Naive thymus-derived CD4-positive, alpha-beta T cell (primary cell): ENCODE measurements around the gene GREM2. TPM values are rescaled to one million over a fixed set of nuclear protein-coding genes. Genes with fewer than 3 reads are reported as not detected.
A peak's percentile ranks its signal among the peaks of the same experiment; 100 is the strongest.

ENCODE experiments used
- ATAC-seq: fragments of 150-1000 bp; cut with Tn5 transposase; 2 replicates; pipeline ENCODE4 v1.10.0; 2021; ENCODE audit warnings: mild to moderate bottlenecking, moderate library complexity
- CTCF ChIA-PET: fragments of 350-600 bp; sonication (Branson Sonifier 250); formaldehyde crosslinking; loops from one replicate; lab custom pipeline; 2021; ENCODE audit warnings: antibody characterized with exemption; lab: Charles Lee
- POLR2A ChIA-PET: fragments of 350-600 bp; sonication (Branson Sonifier 250); formaldehyde crosslinking; loops from one replicate; lab custom pipeline; 2021; ENCODE audit warnings: antibody characterized with exemption, inconsistent platforms; lab: Charles Lee
- DNase-seq, 9 donors: peaks; one replicate each; pipeline versions ENCODE4 v3.0.0 to v3.0.0-alpha.2; 2020 to 2022; ENCODE audit warnings: mixed read lengths in 1 of 9
- H3K27ac ChIP-seq: one replicate; pipeline ENCODE4 v1.7.0; 2013; ENCODE audit warnings: mild to moderate bottlenecking, low read depth, low read length, moderate library complexity
- H3K27me3 ChIP-seq, 2 donors: one replicate each; pipeline ENCODE4 v1.7.0; 2013; ENCODE audit warnings: low read length in 2 of 2, mild to moderate bottlenecking in 2 of 2, moderate library complexity in 2 of 2; ENCODE audit not compliant: control insufficient read depth in 2 of 2, insufficient read depth in 2 of 2
- H3K36me3 ChIP-seq, 3 experiments: 1 replicate in 2 of 3; 2 replicates in 1 of 3; pipeline ENCODE4 v1.7.0; 2013; ENCODE audit warnings: low read length in 3 of 3, mild to moderate bottlenecking in 3 of 3, moderate library complexity in 1 of 3; ENCODE audit not compliant: insufficient read depth in 3 of 3, control insufficient read depth in 2 of 3
- H3K4me1 ChIP-seq, 2 donors: one replicate each; pipeline ENCODE4 v1.7.0; 2013; ENCODE audit warnings: low read length in 2 of 2, mild to moderate bottlenecking in 2 of 2, moderate library complexity in 1 of 2; ENCODE audit not compliant: control insufficient read depth in 2 of 2, insufficient read depth in 2 of 2
- H3K4me3 ChIP-seq: 2 replicates; pipeline ENCODE4 v1.7.0; 2013; ENCODE audit warnings: mild to moderate bottlenecking, low read length
- H3K9me3 ChIP-seq, 3 experiments: 1 replicate in 2 of 3; 2 replicates in 1 of 3; pipeline ENCODE4 v1.7.0; 2013; ENCODE audit warnings: low read length in 3 of 3; ENCODE audit not compliant: control insufficient read depth in 2 of 3
- H3K27ac Mint-ChIP-seq, 9 donors: one replicate each; pipeline ENCODE4 v1.8.0; 2020 to 2022; ENCODE audit warnings: mixed read lengths in 9 of 9, mild to moderate bottlenecking in 8 of 9, moderate library complexity in 5 of 9, inconsistent platforms in 2 of 9
- H3K27me3 Mint-ChIP-seq, 5 donors: one replicate each; pipeline ENCODE4 v1.8.0; 2021 to 2022; ENCODE audit warnings: mixed read lengths in 5 of 5, mild to moderate bottlenecking in 1 of 5
- H3K36me3 Mint-ChIP-seq, 5 donors: one replicate each; pipeline ENCODE4 v1.8.0; 2020 to 2022; ENCODE audit warnings: mixed read lengths in 5 of 5, mild to moderate bottlenecking in 3 of 5, inconsistent platforms in 1 of 5
- H3K4me1 Mint-ChIP-seq, 7 donors: one replicate each; pipeline ENCODE4 v1.8.0; 2020 to 2022; ENCODE audit warnings: mixed read lengths in 7 of 7, mild to moderate bottlenecking in 3 of 7, inconsistent platforms in 1 of 7
- H3K4me3 Mint-ChIP-seq, 10 donors: one replicate each; pipeline ENCODE4 v1.8.0; 2020 to 2022; ENCODE audit warnings: mild to moderate bottlenecking in 10 of 10, mixed read lengths in 10 of 10, moderate library complexity in 6 of 10, inconsistent platforms in 2 of 10
- H3K9me3 Mint-ChIP-seq, 11 donors: one replicate each; pipeline ENCODE4 v1.8.0; 2020 to 2022; ENCODE audit warnings: mixed read lengths in 11 of 11, mild to moderate bottlenecking in 4 of 11, inconsistent platforms in 1 of 11, moderate library complexity in 1 of 11
- intact Hi-C, 2 donors: fragments of 100-400 bp; cut with micrococcal nuclease; formaldehyde crosslinking; loops; one replicate each; pipeline ENCODE4 v1.15.1; 2023
- polyA plus RNA-seq, 2 donors: library from polyadenylated mRNA; unstranded; fragments of 300-500 nt; fragmentation: Illumina TruSeq; gene quantifications; one replicate each; pipeline ENCODE4 v1.2.3, GENCODE V29; 2021
- total RNA-seq, 6 experiments: library from RNA in 5 of 6; stranded (reverse) in 5 of 6; gene quantifications; 1 replicate in 5 of 6; 2 replicates in 1 of 6; pipeline ENCODE4 v1.2.3 and lab custom pipeline; 2021 to 2026

Gene GREM2
- 1 to 10 TPM in 2 of 5 experiments, under 1 TPM in 3; 0.31 to 5.2 (median 0.75) TPM for total RNA-seq
- under 1 TPM in 1 of 2 donors, not detected in 1; 0.05 TPM for polyA plus RNA-seq
- total RNA-seq (lab: John Stamatoyannopoulos, UW) = not detected

GRCh38 chr1:240611619-240612480 is at the start of gene GREM2:
TSS of gene GREM2 (minus strand) at chr1:240612155. CDS start at chr1:240493475, 118,680 bp downstream.
- H3K27ac ChIP-seq = peak within 1 kb of the TSS; percentile 11
- H3K4me1 ChIP-seq = peaks cover 11 to 16% of the 10 kb centered on the region in 2 donors
- POLR2A ChIA-PET = interaction anchor here (0.5 kb wide), 1 partner anchor 41 kb away, joined by 3 read pairs; no protein-coding TSS in a partner anchor
- Mint-ChIP-seq H3K27ac (peak within 1 kb of the TSS in 8 of 9 donors; percentile 32 to 87 (median 71)), H3K9me3 (peaks cover 0 to 3% (median 0%) of the 10 kb centered on the region in 11 donors), H3K27me3 (peaks cover 14 to 69% (median 45%) of the 10 kb centered on the region in 5 donors), H3K36me3 (no peaks in the 10 kb centered on the region), H3K4me3 (peak within 1 kb of the TSS; percentile 80 to 98 (median 89)), H3K4me1 (peaks cover 18 to 35% (median 29%) of the 10 kb centered on the region in 7 donors)
- ATAC-seq (peak; percentile 69), DNase-seq (peak in 5 of 9 donors; percentile 16 to 39 (median 18))
- no peaks in the 10 kb centered on the region for H3K9me3 ChIP-seq
- H3K36me3 ChIP-seq = no peaks in the 10 kb centered on the region
- CTCF ChIA-PET = no interaction called here
- intact Hi-C loops = loop anchor here (1.0 to 10.0 kb wide), 3 partner anchors 35 to 73 kb away; no protein-coding TSS in a partner anchor
- peak within 1 kb of the TSS; percentile 69 for H3K4me3 ChIP-seq
- no peaks in the 10 kb centered on the region for H3K27me3 ChIP-seq

DNA sequence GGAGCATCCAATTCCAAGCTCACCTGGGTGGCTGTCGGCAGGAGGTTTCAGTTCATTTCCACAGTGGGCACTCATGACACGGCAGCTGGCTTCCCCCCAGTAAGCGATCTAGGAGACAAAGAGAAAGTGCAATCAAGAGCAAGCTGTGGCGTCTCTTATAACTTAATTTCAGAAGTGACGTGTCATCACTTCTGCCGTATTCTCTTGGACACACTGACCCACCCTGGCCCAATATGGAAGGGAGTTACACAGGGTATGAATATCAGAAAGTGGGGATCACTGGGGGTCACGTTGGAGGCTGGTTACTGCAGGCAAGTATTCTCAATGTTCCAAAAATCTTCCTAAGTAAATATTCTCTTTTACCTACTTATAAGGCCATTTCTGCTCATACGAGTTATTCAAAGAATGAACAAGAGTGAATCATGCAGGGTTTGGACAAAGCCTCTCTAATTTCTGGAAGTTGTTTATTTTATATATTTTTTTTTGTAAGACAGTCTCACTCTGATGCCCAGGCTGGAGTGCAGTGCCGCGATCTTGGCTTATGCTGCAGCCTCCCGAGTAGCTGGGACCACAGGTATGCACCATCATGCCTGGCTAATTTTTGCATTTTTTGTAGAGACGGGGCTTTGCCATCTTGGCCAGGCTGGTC is 46.5 kb upstream of the GREM2 start:
- POLR2A ChIA-PET = no interaction called here
- Mint-ChIP-seq H3K36me3 (no peaks in the 10 kb centered on the region), H3K27ac (no peak overlapping the region), H3K4me3 (no peak overlapping the region), H3K4me1 (no peaks in the 10 kb centered on the region), H3K9me3 (peaks cover 0 to 9% (median 0%) of the 10 kb centered on the region in 11 donors), H3K27me3 (peaks cover 0 to 4% (median 0%) of the 10 kb centered on the region in 5 donors)
- Histone ChIP-seq H3K27me3 (no peaks in the 10 kb centered on the region), H3K9me3 (no peaks in the 10 kb centered on the region), H3K27ac (no peak overlapping the region), H3K4me3 (no peak overlapping the region), H3K4me1 (no peaks in the 10 kb centered on the region), H3K36me3 (no peaks in the 10 kb centered on the region)
- no peak for ATAC-seq
- CTCF ChIA-PET = no interaction called here
- intact Hi-C loops = no loop called here
- no peak for DNase-seq

DNA sequence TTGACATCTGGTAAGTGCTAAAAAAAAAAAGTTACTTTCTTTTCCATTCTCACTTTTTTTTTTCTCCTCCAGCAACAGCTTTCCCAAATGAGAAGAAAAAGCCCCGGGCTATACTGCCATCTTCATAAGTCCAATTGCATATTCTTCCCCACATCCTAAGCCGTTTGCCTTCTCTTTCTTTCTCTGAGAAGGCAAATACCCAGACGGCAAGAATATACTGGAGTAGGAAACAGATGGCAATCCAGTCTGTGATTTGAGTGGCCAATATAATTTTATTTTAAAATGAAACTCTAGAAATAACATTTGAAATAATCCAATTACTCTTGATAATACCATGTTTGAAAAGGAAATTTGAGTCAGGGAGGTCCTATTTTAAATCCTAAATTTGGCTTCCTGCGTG is 44.6 kb upstream of the GREM2 start:
- no peak overlapping the region for H3K27ac Mint-ChIP-seq
- ChIA-PET CTCF (no interaction called here), POLR2A (no interaction called here)
- H3K27me3 Mint-ChIP-seq = peaks cover 0 to 12% (median 4%) of the 10 kb centered on the region in 5 donors
- no peak overlapping the region for H3K27ac ChIP-seq
- H3K27me3 ChIP-seq = no peaks in the 10 kb centered on the region
- H3K36me3 Mint-ChIP-seq = no peaks in the 10 kb centered on the region
- intact Hi-C loops = no loop called here
- H3K4me1 ChIP-seq = no peaks in the 10 kb centered on the region
- H3K9me3 ChIP-seq = no peaks in the 10 kb centered on the region
- ATAC-seq = no peak
- peaks cover 0 to 8% (median 0%) of the 10 kb centered on the region in 7 donors for H3K4me1 Mint-ChIP-seq
- no peak overlapping the region for H3K4me3 Mint-ChIP-seq
- H3K9me3 Mint-ChIP-seq = peaks cover 0 to 9% (median 0%) of the 10 kb centered on the region in 11 donors
- no peaks in the 10 kb centered on the region for H3K36me3 ChIP-seq
- no peak for DNase-seq
- H3K4me3 ChIP-seq = no peak overlapping the region

- H3K4me3 ChIP-seq = no peak overlapping the region
- peak overlapping the region in 1 of 10 donors; percentile 48 for H3K4me3 Mint-ChIP-seq
- H3K36me3 ChIP-seq = no peaks in the 10 kb centered on the region
- peaks cover 0 to 8% (median 4%) of the 10 kb centered on the region in 5 donors for H3K27me3 Mint-ChIP-seq
- ChIA-PET CTCF (no interaction called here), POLR2A (interaction anchor here (0.7 kb wide), 1 partner anchor 41 kb away, joined by 3 read pairs; the partner anchor contains the start of gene GREM2)
- no peak for DNase-seq
- H3K9me3 Mint-ChIP-seq = peaks cover 0 to 7% (median 0%) of the 10 kb centered on the region in 11 donors
- no peaks in the 10 kb centered on the region for H3K9me3 ChIP-seq
- H3K36me3 Mint-ChIP-seq = no peaks in the 10 kb centered on the region
- no peak overlapping the region for H3K27ac ChIP-seq
- intact Hi-C loops = no loop called here
- peak overlapping the region in 3 of 9 donors; percentile 46 to 62 (median 58) for H3K27ac Mint-ChIP-seq
- peaks cover 0 to 8% (median 0%) of the 10 kb centered on the region in 7 donors for H3K4me1 Mint-ChIP-seq
- H3K27me3 ChIP-seq = no peaks in the 10 kb centered on the region
- ATAC-seq = no peak
- H3K4me1 ChIP-seq = no peaks in the 10 kb centered on the region
These were observed 41.0 kb upstream of the GREM2 start for GRCh38 chr1:240652961-240653409.

DNA sequence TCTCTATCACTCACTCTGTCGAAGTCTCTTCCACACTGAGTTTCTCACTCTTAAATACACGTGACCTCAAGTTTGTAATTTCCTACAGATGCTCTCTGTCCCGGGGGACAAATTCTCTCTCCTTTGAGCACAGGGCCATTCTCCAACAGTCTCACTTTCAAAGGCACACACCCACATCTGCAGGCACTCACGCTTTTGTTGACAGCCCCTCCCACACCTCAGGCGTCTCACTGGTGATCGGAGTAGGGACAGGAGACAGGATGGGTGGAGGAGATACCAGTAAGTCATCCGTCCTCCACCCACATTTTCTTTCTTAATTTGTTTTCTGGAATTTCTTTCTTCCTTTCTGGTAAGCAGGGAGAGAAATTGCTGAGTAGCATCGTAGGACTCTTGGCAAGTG is 40.6 kb upstream of the GREM2 start:
- Histone ChIP-seq H3K36me3 (no peaks in the 10 kb centered on the region), H3K4me1 (no peaks in the 10 kb centered on the region), H3K9me3 (no peaks in the 10 kb centered on the region), H3K27ac (no peak overlapping the region), H3K27me3 (no peaks in the 10 kb centered on the region), H3K4me3 (no peak overlapping the region)
- ATAC-seq (no peak), DNase-seq (no peak)
- intact Hi-C loops = no loop called here
- ChIA-PET POLR2A (interaction anchor here (0.7 kb wide), 1 partner anchor 41 kb away, joined by 3 read pairs; the partner anchor contains the start of gene GREM2), CTCF (no interaction called here)
- H3K27ac Mint-ChIP-seq = peak overlapping the region in 3 of 9 donors; percentile 46 to 62 (median 58)
- H3K9me3 Mint-ChIP-seq = peaks cover 0 to 10% (median 0%) of the 10 kb centered on the region in 11 donors
- H3K4me3 Mint-ChIP-seq = peak overlapping the region in 1 of 10 donors; percentile 48
- no peaks in the 10 kb centered on the region for H3K36me3 Mint-ChIP-seq
- H3K27me3 Mint-ChIP-seq = peaks cover 0 to 8% (median 4%) of the 10 kb centered on the region in 5 donors
- H3K4me1 Mint-ChIP-seq = peaks cover 0 to 8% (median 0%) of the 10 kb centered on the region in 7 donors

- Mint-ChIP-seq H3K4me1 (peaks cover 0 to 8% (median 0%) of the 10 kb centered on the region in 7 donors), H3K27ac (no peak overlapping the region), H3K27me3 (peaks cover 0 to 8% (median 4%) of the 10 kb centered on the region in 5 donors), H3K4me3 (no peak overlapping the region), H3K9me3 (peaks cover 0 to 6% (median 0%) of the 10 kb centered on the region in 11 donors), H3K36me3 (no peaks in the 10 kb centered on the region)
- no peaks in the 10 kb centered on the region for H3K36me3 ChIP-seq
- CTCF ChIA-PET = no interaction called here
- H3K9me3 ChIP-seq = no peaks in the 10 kb centered on the region
- no peak overlapping the region for H3K27ac ChIP-seq
- POLR2A ChIA-PET = no interaction called here
- H3K4me3 ChIP-seq = no peak overlapping the region
- no peaks in the 10 kb centered on the region for H3K27me3 ChIP-seq
- DNase-seq = no peak
- no peaks in the 10 kb centered on the region for H3K4me1 ChIP-seq
- no peak for ATAC-seq
- intact Hi-C loops = no loop called here
These were observed 38.9 kb upstream of the GREM2 start for GRCh38 chr1:240650877-240651276.
